Ishikawa (cell line): ENCODE measurements around the gene TTC13.

ENCODE experiments used
- MAX ChIP-seq: IDR thresholded peaks from 2 replicates; pipeline ENCODE4 v1.6.1; 2012
- NFIC ChIP-seq: IDR thresholded peaks from 2 replicates; pipeline ENCODE4 v1.6.1; 2012
- REST ChIP-seq: IDR thresholded peaks from 2 replicates; pipeline ENCODE4 v1.6.1; 2012; ENCODE audit warnings: low read depth, mild to moderate bottlenecking
- ZBTB7A ChIP-seq: IDR thresholded peaks from 2 replicates; pipeline ENCODE4 v1.6.1; 2012; ENCODE audit warnings: low read depth

DNA sequence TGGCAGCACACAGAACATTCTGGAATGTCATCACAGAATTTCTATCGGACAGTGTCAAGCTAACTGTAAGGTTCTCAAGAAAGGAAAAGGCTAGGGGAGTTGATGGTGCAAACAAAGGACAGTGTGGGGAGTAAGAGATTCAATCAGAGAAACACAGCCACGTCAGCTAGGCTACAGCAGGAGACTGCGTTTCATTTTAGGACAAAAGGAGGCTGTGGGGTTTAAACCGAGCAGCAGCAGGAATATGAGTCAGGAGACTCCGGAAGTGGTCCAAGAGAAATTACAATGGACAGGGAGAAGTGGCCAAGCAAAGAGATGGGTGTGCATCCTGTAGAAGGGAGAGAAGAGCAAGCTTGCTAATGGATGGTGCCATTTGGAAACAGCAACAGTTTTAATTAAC lies 72.9 kb downstream of the TTC13 start:
- TF ChIP-seq MAX = no peak
- TF ChIP-seq REST = no peak
- TF ChIP-seq NFIC = no peak
- TF ChIP-seq ZBTB7A = no peak
